ENCODE results near the gene LEFTY1. TPM values are rescaled to one million over a fixed set of nuclear protein-coding genes. Genes with fewer than 3 reads are reported as not detected.
A peak's percentile ranks its signal among the peaks of the same experiment; 100 is the strongest.

The LEFTY1 gene
- total RNA-seq, 1 experiment from 2014 or later: not detected

- Histone ChIP-seq H3K9ac (ENCODE audit: low read length) (peak overlapping the region; percentile 51), H3K79me2 (ENCODE audit: low read length) (peaks cover 34% of the 10 kb centered on the region), H2AFZ (ENCODE audit: low read length) (no peak overlapping the region), H3K9me3 (ENCODE audit: low read length) (no peaks in the 10 kb centered on the region), H3K4me1 (ENCODE audit: insufficient read depth, low read length) (peaks cover 68% of the 10 kb centered on the region), H3K27me3 (ENCODE audit: low read length) (no peaks in the 10 kb centered on the region), H3F3A (ENCODE audit: low read length, unreplicated experiment) (peaks cover 19% of the 10 kb centered on the region), H3K27ac (ENCODE audit: low read length) (peak overlapping the region; percentile 92), H3K36me3 (ENCODE audit: low read depth, low read length) (peaks cover 53% of the 10 kb centered on the region), H4K20me1 (ENCODE audit: low read length) (peaks cover 12% of the 10 kb centered on the region; the same call in 1 of the 2 replicates), H3K4me3 (ENCODE audit: low read length) (peak overlapping the region; percentile 26), H3K4me2 (ENCODE audit: low read length) (peak overlapping the region; percentile 72), H3K9me2 (replicated peaks; ENCODE audit: low read length) (no peaks in the 10 kb centered on the region)
- DNase-seq (peak; percentile 99), ATAC-seq (peak; percentile 86)
- intact Hi-C loops (cut with micrococcal nuclease): loop anchor here (1.0 kb wide), 2 partner anchors 49 to 53 kb away; partner anchors contain the start of gene PYCR2
- ChIA-PET CTCF (interaction anchor here (0.5 to 1.5 kb wide), 10 partner anchors 9 to 1327 kb away, joined by 3 to 11 read pairs (median 4); partner anchors contain the start of genes SRP9 and TMEM63A), POLR2A (ENCODE audit: unreplicated experiment) (interaction anchor here (0.6 to 2.0 kb wide), 8 partner anchors 10 to 1649 kb away, joined by 3 to 16 read pairs (median 9); partner anchors contain the start of genes LEFTY1, PYCR2 and TMEM63A)
- no TSS peak for BruUV-seq (replicated peaks)
- no peak for TF ChIP-seq CTCF (conservative IDR thresholded peaks at IDR 0.05; ENCODE audit: low read depth, low read length)
- TF ChIP-seq EZH2 (IDR thresholded peaks at IDR 0.05; ENCODE audit: low read length, unreplicated experiment): no peak
- TF ChIP-seq EZH2phosphoT487 (IDR thresholded peaks at IDR 0.05; ENCODE audit: borderline replicate concordance, low read length): no peak
Observed at GRCh38 chr1:225871359-225872074, 17.4 kb downstream of the LEFTY1 start.

- CTCF ChIA-PET: interaction anchor here (0.8 to 1.5 kb wide), 4 partner anchors 11 to 396 kb away, joined by 3 to 9 read pairs (median 4); partner anchors contain the start of genes SRP9 and TMEM63A
Observed at GRCh38 chr1:225870911-225871310, 18.0 kb downstream of the LEFTY1 start.

More at GRCh38 chr1:225870911-225871310, 18.0 kb downstream of the LEFTY1 start:
- POLR2A ChIA-PET (ENCODE audit: unreplicated experiment): interaction anchor here (0.6 to 2.0 kb wide), 3 partner anchors 10 to 510 kb away, joined by 3 to 16 read pairs (median 10); partner anchors contain the start of gene TMEM63A
- no peak for DNase-seq
- Histone ChIP-seq H3K4me2 (ENCODE audit: low read length) (peak overlapping the region; percentile 72), H3K9me2 (replicated peaks; ENCODE audit: low read length) (no peaks in the 10 kb centered on the region), H3K9ac (ENCODE audit: low read length) (peak overlapping the region; percentile 46), H3K36me3 (ENCODE audit: low read depth, low read length) (peaks cover 52% of the 10 kb centered on the region), H3F3A (ENCODE audit: low read length, unreplicated experiment) (peaks cover 24% of the 10 kb centered on the region), H3K4me1 (ENCODE audit: insufficient read depth, low read length) (peaks cover 68% of the 10 kb centered on the region), H3K9me3 (ENCODE audit: low read length) (no peaks in the 10 kb centered on the region), H3K4me3 (ENCODE audit: low read length) (peak overlapping the region; percentile 19; the same call in 1 of the 2 replicates), H3K27me3 (ENCODE audit: low read length) (no peaks in the 10 kb centered on the region), H2AFZ (ENCODE audit: low read length) (no peak overlapping the region), H4K20me1 (ENCODE audit: low read length) (peaks cover 14% of the 10 kb centered on the region; the same call in 1 of the 2 replicates), H3K27ac (ENCODE audit: low read length) (peak overlapping the region; percentile 92), H3K79me2 (ENCODE audit: low read length) (peaks cover 30% of the 10 kb centered on the region)
- ATAC-seq: no peak
- intact Hi-C loops (cut with micrococcal nuclease): loop anchor here (1.0 kb wide), 2 partner anchors 49 to 53 kb away; partner anchors contain the start of gene PYCR2
- BruUV-seq (replicated peaks): no TSS peak
- TF ChIP-seq EZH2phosphoT487 (IDR thresholded peaks at IDR 0.05; ENCODE audit: borderline replicate concordance, low read length): no peak
- TF ChIP-seq EZH2 (IDR thresholded peaks at IDR 0.05; ENCODE audit: low read length, unreplicated experiment): no peak
- no peak for TF ChIP-seq CTCF (conservative IDR thresholded peaks at IDR 0.05; ENCODE audit: low read depth, low read length)
